HUES48 (cell line): Measurements from ENCODE around the gene DEGS2.

Experiments used
- H3K27ac ChIP-seq: one replicate; pipeline ENCODE4 v1.7.0; 2013; ENCODE audit warnings: low read depth, low read length, inconsistent platforms
- H3K27me3 ChIP-seq: 2 replicates; pipeline ENCODE4 v1.6.1; 2013; ENCODE audit warnings: mild to moderate bottlenecking, low read length; ENCODE audit not compliant: control insufficient read depth, insufficient read depth
- H3K36me3 ChIP-seq: 2 replicates; pipeline ENCODE4 v1.6.1; 2013; ENCODE audit warnings: low read length; ENCODE audit not compliant: control insufficient read depth, insufficient read depth
- H3K4me1 ChIP-seq: 2 replicates; pipeline ENCODE4 v1.6.1; 2013; ENCODE audit warnings: mild to moderate bottlenecking, low read length; ENCODE audit not compliant: control insufficient read depth, insufficient read depth
- H3K4me3 ChIP-seq: 2 replicates; pipeline ENCODE4 v1.5.1; 2013; ENCODE audit warnings: mild to moderate bottlenecking, low read depth, low read length
- H3K9ac ChIP-seq: 2 replicates; pipeline ENCODE4 v1.6.1; 2013; ENCODE audit warnings: mild to moderate bottlenecking, low read depth, low read length, moderate library complexity
- H3K9me3 ChIP-seq: 2 replicates; pipeline ENCODE4 v1.6.1; 2013; ENCODE audit warnings: low read length; ENCODE audit not compliant: control insufficient read depth, insufficient read depth

Gene DEGS2

GRCh38 chr14:100138955-100139354, 20.5 kb downstream of the DEGS2 start:
- Histone ChIP-seq H3K9ac (no peak overlapping the region), H3K36me3 (peaks cover 11% of the 10 kb centered on the region; the same call in 1 of the 2 replicates), H3K4me3 (no peak overlapping the region), H3K9me3 (no peaks in the 10 kb centered on the region), H3K4me1 (peaks cover 4% of the 10 kb centered on the region; the same call in 1 of the 2 replicates), H3K27ac (no peak overlapping the region), H3K27me3 (no peaks in the 10 kb centered on the region)

DNA sequence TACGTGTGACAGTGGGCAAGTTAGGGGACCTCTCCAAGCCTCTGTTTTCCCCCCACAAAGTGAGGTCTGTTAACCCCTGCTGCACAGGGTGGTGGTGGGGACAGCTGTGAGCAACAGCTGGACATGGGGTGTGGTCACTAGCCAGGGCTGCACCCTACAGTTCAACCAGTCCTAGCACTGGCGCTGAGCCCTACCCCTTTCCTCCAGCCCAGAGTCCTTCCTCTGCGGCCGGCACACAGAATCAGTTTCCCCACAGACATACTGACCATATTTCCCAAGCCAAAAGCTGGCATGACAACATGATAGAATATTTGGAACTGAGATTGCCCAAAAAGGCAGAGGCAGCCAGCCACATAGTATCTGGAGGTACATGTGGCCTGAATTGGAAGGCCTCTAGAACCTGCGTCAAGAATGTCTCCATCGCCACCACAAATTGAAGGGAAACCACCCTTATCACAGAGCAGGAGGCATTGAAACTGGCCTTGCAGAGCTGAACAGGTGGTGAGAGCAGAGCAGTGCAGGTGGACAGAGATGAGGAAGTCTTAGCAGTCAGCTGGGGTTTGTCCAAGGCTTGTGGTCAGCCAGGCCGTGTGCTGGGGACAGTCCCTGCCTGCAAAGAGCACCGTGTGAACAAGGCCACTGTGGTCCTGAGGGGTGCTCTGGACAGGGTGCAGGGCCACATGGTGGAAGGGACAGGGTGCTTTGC, 21.2 kb downstream of the DEGS2 start:
- Histone ChIP-seq H3K27me3 (no peaks in the 10 kb centered on the region), H3K9me3 (no peaks in the 10 kb centered on the region), H3K9ac (no peak overlapping the region), H3K4me3 (no peak overlapping the region), H3K4me1 (peaks cover 4% of the 10 kb centered on the region; the same call in 1 of the 2 replicates), H3K36me3 (peaks cover 12% of the 10 kb centered on the region; the same call in 1 of the 2 replicates), H3K27ac (no peak overlapping the region)

DNA sequence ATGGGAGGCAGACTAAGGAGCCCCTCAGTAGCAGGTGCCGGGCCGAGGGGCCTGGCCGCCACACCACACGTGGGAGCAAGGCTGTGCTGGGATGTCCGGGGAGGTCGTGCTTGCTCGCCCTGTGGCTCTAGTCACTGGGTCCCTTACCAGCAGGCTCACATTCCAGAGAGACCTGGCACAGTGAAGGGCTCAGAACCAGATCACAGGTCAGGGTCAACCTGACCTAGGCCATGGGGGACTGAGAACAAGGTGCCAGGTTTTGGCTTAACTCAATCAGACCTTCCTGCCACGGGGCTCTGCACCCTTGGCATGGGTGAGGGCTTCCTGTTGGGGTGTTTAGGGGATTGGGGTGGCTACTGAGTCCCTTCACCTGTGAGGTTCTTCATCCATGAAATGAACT, 22.3 kb downstream of the DEGS2 start:
- no peaks in the 10 kb centered on the region for H3K27me3 ChIP-seq
- no peaks in the 10 kb centered on the region for H3K9me3 ChIP-seq
- H3K36me3 ChIP-seq: peaks cover 12% of the 10 kb centered on the region; the same call in 1 of the 2 replicates
- H3K9ac ChIP-seq: no peak overlapping the region
- no peak overlapping the region for H3K4me3 ChIP-seq
- H3K4me1 ChIP-seq: peaks cover 4% of the 10 kb centered on the region; the same call in 1 of the 2 replicates
- no peak overlapping the region for H3K27ac ChIP-seq

DNA sequence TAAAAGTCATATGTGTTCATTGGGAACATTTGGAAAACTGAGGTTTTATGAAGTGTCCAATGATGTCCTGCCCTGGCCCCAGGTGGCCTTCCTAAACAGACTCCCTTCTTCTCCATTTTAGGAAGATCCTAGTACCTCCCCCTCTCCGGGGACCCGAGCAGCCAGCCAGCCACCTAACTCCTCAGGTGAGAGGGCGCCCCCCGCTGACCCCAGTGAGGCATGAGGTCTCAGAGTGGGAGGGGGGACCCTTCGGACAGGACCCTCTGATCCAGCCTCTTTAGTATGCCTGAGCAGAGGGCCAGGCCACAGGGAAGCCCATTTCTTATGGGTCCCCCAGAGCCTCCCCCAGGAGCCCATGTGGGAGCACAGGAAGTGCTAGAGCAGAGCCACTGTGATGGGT, 23.7 kb downstream of the DEGS2 start:
- Histone ChIP-seq H3K9me3 (no peaks in the 10 kb centered on the region), H3K4me3 (no peak overlapping the region), H3K4me1 (peaks cover 12% of the 10 kb centered on the region; the same call in 1 of the 2 replicates), H3K27ac (no peak overlapping the region), H3K9ac (no peak overlapping the region), H3K27me3 (no peaks in the 10 kb centered on the region), H3K36me3 (peaks cover 12% of the 10 kb centered on the region; the same call in 1 of the 2 replicates)

- Histone ChIP-seq H3K9me3 (no peaks in the 10 kb centered on the region), H3K4me3 (no peak overlapping the region), H3K4me1 (peaks cover 9% of the 10 kb centered on the region; the same call in 1 of the 2 replicates), H3K9ac (no peak overlapping the region), H3K27me3 (no peaks in the 10 kb centered on the region), H3K27ac (no peak overlapping the region), H3K36me3 (peaks cover 14% of the 10 kb centered on the region; the same call in 1 of the 2 replicates)
Observed at GRCh38 chr14:100135073-100135472, 24.4 kb downstream of the DEGS2 start.

- Histone ChIP-seq H3K9ac (no peak overlapping the region), H3K4me3 (no peak overlapping the region), H3K9me3 (no peaks in the 10 kb centered on the region), H3K4me1 (peaks cover 9% of the 10 kb centered on the region; the same call in 1 of the 2 replicates), H3K27ac (no peak overlapping the region), H3K27me3 (no peaks in the 10 kb centered on the region), H3K36me3 (peaks cover 18% of the 10 kb centered on the region; the same call in 1 of the 2 replicates)
Observed at GRCh38 chr14:100134586-100134985, 24.9 kb downstream of the DEGS2 start.

DNA sequence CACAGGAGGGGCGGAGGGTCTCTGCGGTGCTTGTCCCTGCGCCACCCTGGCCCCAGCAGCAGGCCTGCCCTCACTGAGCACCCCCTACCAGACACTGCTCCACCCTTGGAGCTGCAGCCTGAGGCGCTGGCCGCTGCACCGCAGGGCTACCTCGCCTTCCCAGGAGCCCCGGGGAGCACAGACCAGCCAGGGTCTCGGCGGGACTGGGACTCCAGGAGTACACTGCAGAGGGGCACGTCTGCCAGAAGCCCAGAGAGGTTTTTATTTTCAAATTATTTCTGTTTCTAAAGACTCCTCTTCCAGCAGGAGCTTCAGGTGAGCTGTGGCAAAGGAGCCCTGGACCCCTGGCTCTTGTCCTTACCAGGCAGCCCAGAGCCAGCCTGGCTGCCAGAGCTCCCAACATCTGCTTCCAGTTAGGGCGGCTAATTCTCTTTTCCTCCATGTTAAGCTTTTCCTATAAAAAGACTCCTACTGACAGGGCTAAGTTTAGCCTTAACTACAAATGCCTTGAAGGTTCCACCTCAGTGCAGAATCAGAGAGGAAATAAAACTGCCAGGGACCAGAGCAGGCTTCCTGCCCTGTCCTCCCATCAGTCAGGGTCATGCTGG, 26.4 kb downstream of the DEGS2 start:
- H3K4me1 ChIP-seq: peaks cover 9% of the 10 kb centered on the region; the same call in 1 of the 2 replicates
- no peak overlapping the region for H3K4me3 ChIP-seq
- H3K9ac ChIP-seq: no peak overlapping the region
- H3K9me3 ChIP-seq: no peaks in the 10 kb centered on the region
- no peaks in the 10 kb centered on the region for H3K27me3 ChIP-seq
- H3K27ac ChIP-seq: no peak overlapping the region
- H3K36me3 ChIP-seq: peaks cover 19% of the 10 kb centered on the region; the same call in 1 of the 2 replicates

DNA sequence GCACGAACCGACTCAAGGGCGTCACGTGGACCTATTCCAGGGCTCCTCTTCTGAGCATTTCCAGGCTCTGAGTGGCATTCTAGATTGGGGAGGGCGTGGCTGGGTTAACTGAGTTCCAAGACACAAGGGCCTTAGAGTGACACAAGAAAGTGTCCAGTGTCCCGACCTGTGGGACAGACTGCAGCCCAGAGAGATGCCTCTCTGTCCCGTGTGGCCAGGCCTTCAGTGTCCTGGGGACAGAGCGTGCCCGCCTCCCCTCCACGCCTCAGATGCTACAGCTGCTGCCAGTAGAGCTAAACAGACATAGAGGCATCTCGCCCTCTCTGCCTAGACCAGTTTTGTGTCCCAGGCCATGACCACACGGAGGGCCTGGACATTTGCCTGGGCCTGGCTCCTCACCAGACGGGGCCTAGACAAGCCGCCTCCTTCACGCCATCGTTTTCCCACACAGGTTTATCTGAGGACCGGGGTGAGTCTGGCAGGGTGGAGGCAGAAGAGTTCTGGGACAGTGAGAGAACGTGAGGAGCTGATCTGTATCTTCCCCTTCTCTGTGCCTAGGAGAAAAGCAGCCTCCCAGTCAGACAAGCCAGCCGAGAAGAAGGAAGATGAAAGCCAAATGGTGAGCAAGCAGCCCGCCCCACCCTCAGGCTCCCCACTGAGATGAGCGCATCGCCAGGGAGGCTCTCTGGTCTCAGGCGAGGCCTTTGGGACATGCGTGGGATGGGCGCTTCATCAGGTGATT, 27.1 kb downstream of the DEGS2 start:
- Histone ChIP-seq H3K27ac (no peak overlapping the region), H3K4me1 (peaks cover 9% of the 10 kb centered on the region; the same call in 1 of the 2 replicates), H3K4me3 (no peak overlapping the region), H3K9me3 (no peaks in the 10 kb centered on the region), H3K9ac (no peak overlapping the region), H3K27me3 (no peaks in the 10 kb centered on the region), H3K36me3 (peaks cover 15% of the 10 kb centered on the region; the same call in 1 of the 2 replicates)

GRCh38 chr14:100131181-100131580, 28.3 kb downstream of the DEGS2 start:
- no peaks in the 10 kb centered on the region for H3K27me3 ChIP-seq
- H3K4me1 ChIP-seq: peaks cover 9% of the 10 kb centered on the region; the same call in 1 of the 2 replicates
- H3K4me3 ChIP-seq: no peak overlapping the region
- H3K9me3 ChIP-seq: no peaks in the 10 kb centered on the region
- H3K9ac ChIP-seq: no peak overlapping the region
- H3K36me3 ChIP-seq: peaks cover 15% of the 10 kb centered on the region; the same call in 1 of the 2 replicates
- no peak overlapping the region for H3K27ac ChIP-seq

DNA sequence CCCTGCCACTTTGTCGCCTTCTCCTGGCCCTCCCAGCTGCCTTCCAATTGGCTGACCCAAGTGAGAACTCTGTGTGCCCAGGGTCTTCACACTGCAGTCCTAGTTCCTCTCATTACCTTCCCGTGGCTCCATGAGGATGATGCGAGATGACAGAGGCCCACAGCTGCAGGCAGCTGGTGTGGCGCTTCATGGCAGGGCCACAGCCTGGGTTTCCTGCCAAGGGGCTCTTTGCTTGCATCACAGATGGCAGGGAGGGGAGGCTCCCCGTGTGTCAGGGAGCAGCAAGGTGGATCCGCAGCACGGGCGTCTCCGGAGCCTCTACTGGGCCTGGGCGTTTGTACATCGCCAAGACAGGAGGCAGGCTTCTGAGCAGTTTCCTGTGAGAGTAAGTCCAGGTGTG, 28.9 kb downstream of the DEGS2 start:
- H3K36me3 ChIP-seq: peaks cover 15% of the 10 kb centered on the region; the same call in 1 of the 2 replicates
- no peaks in the 10 kb centered on the region for H3K27me3 ChIP-seq
- no peak overlapping the region for H3K4me3 ChIP-seq
- H3K27ac ChIP-seq: no peak overlapping the region
- H3K4me1 ChIP-seq: peaks cover 9% of the 10 kb centered on the region; the same call in 1 of the 2 replicates
- no peaks in the 10 kb centered on the region for H3K9me3 ChIP-seq
- H3K9ac ChIP-seq: no peak overlapping the region
